Breast epithelium (tissue), 3 donors: ENCODE measurements around the gene TNFAIP8.

ENCODE experiments used
- CTCF ChIP-seq, 3 donors: fragments of 450-650 bp; IDR thresholded peaks; one replicate each; pipeline ENCODE4 v1.5.1; 2016 to 2017; ENCODE audit warnings: antibody characterized with exemption in 3 of 3, mild to moderate bottlenecking in 3 of 3, moderate library complexity in 3 of 3
- POLR2A ChIP-seq: fragments of 450-650 bp; IDR thresholded peaks from one replicate; pipeline ENCODE4 v1.6.1; 2016; ENCODE audit warnings: antibody characterized with exemption, mild to moderate bottlenecking, moderate library complexity
- POLR2AphosphoS5 ChIP-seq, 3 donors: sonication (generic); formaldehyde crosslinking; IDR thresholded peaks; one replicate each; pipeline ENCODE4 v1.6.1; 2017; ENCODE audit warnings: antibody characterized with exemption in 3 of 3

GRCh38 chr5:119307170-119307569 is 48.6 kb upstream of the TNFAIP8 start:
- no peak for TF ChIP-seq CTCF (IDR thresholded peaks at IDR 0.05)
- no peak for TF ChIP-seq POLR2AphosphoS5 (IDR thresholded peaks at IDR 0.05)
- no peak for TF ChIP-seq POLR2A
